Adrenal gland (tissue), 5 donors: ENCODE results near the gene MGAM2.

Source experiments
- CTCF ChIP-seq, 6 experiments: fragments of 450-650 bp in 4 of 6; fragments of 200-600 bp in 2 of 6; sonication (generic) in 1 of 6; IDR thresholded peaks; 1 replicate in 5 of 6; 2 replicates in 1 of 6; pipeline versions ENCODE4 v1.5.1 to v1.8.0; 2016 to 2021; ENCODE audit warnings: antibody characterized with exemption in 6 of 6, mild to moderate bottlenecking in 2 of 6, moderate library complexity in 1 of 6
- POLR2A ChIP-seq, 2 donors: fragments of 450-650 bp; IDR thresholded peaks; one replicate each; pipeline ENCODE4 v1.6.1; 2017; ENCODE audit warnings: antibody characterized with exemption in 2 of 2, mild to moderate bottlenecking in 2 of 2, moderate library complexity in 1 of 2
- donor health status: DM: no; HTN: no; CAD: no.

- TF ChIP-seq CTCF (IDR thresholded peaks at IDR 0.05): no peak
- TF ChIP-seq POLR2A (IDR thresholded peaks at IDR 0.05): no peak
Measured at GRCh38 chr7:142077762-142078161, 33.8 kb upstream of the MGAM2 start.
